Gastroesophageal sphincter (tissue), 4 donors: ENCODE measurements around the gene AMZ2. TPM values are rescaled to one million over a fixed set of nuclear protein-coding genes. Genes with fewer than 3 reads are reported as not detected.
"Not testable (repeated sequence)": the region's sequence is repeated elsewhere in the genome, so short reads cannot be mapped to it uniquely, and the experiment has no call there.

Experiments used
- ATAC-seq: fragments of 150-250 bp; one replicate; pipeline ENCODE4 v1.9.1; 2016; ENCODE audit warnings: mild to moderate bottlenecking, moderate library complexity
- H3K27ac ChIP-seq, 4 donors: fragments of 200-600 bp; sonication (generic) in 3 of 4; 1 replicate in 3 of 4; 2 replicates in 1 of 4; pipeline ENCODE4 v1.5.1; 2016 to 2019
- H3K27me3 ChIP-seq: fragments of 200-600 bp; sonication (generic); one replicate; pipeline ENCODE4 v1.5.1; 2019
- H3K36me3 ChIP-seq, 2 donors: fragments of 200-600 bp; sonication (generic); one replicate each; pipeline ENCODE4 v1.5.1; 2019; ENCODE audit warnings: control low read depth in 1 of 2
- H3K4me1 ChIP-seq, 3 donors: fragments of 200-600 bp; sonication (generic); 1 replicate in 2 of 3; 2 replicates in 1 of 3; pipeline ENCODE4 v1.5.1; 2016 to 2019; ENCODE audit warnings: control low read depth in 2 of 3
- H3K4me3 ChIP-seq, 2 donors: fragments of 200-600 bp; sonication (generic); one replicate each; pipeline ENCODE4 v1.5.1; 2019; ENCODE audit warnings: mild to moderate bottlenecking in 1 of 2, moderate library complexity in 1 of 2
- H3K9me3 ChIP-seq, 3 donors: fragments of 200-600 bp; sonication (generic); one replicate each; pipeline ENCODE4 v1.5.1; 2017 to 2019; ENCODE audit warnings: control low read depth in 2 of 3
- CTCF ChIP-seq, 4 experiments: fragments of 200-600 bp in 2 of 4; fragments of 450-650 bp in 2 of 4; sonication (generic) in 1 of 4; IDR thresholded peaks; one replicate each; pipeline ENCODE4 v1.5.1; 2017 to 2019; ENCODE audit warnings: antibody characterized with exemption in 4 of 4, mild to moderate bottlenecking in 2 of 4, moderate library complexity in 2 of 4
- EP300 ChIP-seq: sonication (generic); formaldehyde crosslinking; IDR thresholded peaks from one replicate; pipeline ENCODE4 v1.6.1; 2017; ENCODE audit warnings: antibody characterized with exemption, mild to moderate bottlenecking
- POLR2A ChIP-seq, 2 donors: fragments of 450-650 bp; IDR thresholded peaks; one replicate each; pipeline ENCODE4 v1.6.1; 2017; ENCODE audit warnings: antibody characterized with exemption in 2 of 2, mild to moderate bottlenecking in 2 of 2, moderate library complexity in 1 of 2
- POLR2AphosphoS5 ChIP-seq: sonication (generic); formaldehyde crosslinking; IDR thresholded peaks from one replicate; pipeline ENCODE4 v1.6.1; 2017; ENCODE audit warnings: antibody characterized with exemption
- WGBS, 2 donors: methylation state at CpG; one replicate each; pipeline ENCODE4 v1.1.5; 2018; ENCODE audit warnings: low coverage in 1 of 2; 5-methylcytosine and 5-hydroxymethylcytosine counted together
- total RNA-seq, 4 donors: library from RNA; depleted of rRNA; stranded (reverse); fragments of >200 nt; gene quantifications; one replicate each; pipeline ENCODE4 v1.1.0, GENCODE V29; 2016

Gene AMZ2
- total RNA-seq, 4 donors from 2014 or later: 54.9 to 76.5 (median 59.6) TPM

GRCh38 chr17:68219429-68219828 is 28.4 kb upstream of the AMZ2 start:
- H3K4me3 ChIP-seq, H3K27ac ChIP-seq, ATAC-seq, H3K4me1 ChIP-seq, H3K27me3 ChIP-seq, H3K36me3 ChIP-seq, H3K9me3 ChIP-seq: not testable (repeated sequence)
- 94% methylated on average over 5 of the region's 5 CpGs; no CpG with 5 or more reads in 1 of the 2 donors for WGBS, 2 donors

GRCh38 chr17:68220186-68220585 is 27.7 kb upstream of the AMZ2 start:
- H3K4me3 ChIP-seq, H3K27ac ChIP-seq, H3K9me3 ChIP-seq, H3K27me3 ChIP-seq, H3K4me1 ChIP-seq, H3K36me3 ChIP-seq, ATAC-seq: not testable (repeated sequence)
- 75 to 88% methylated on average over 1 to 2 of the region's 2 CpGs for WGBS, 2 donors

- H3K27me3 ChIP-seq, H3K36me3 ChIP-seq, H3K9me3 ChIP-seq, H3K27ac ChIP-seq, H3K4me1 ChIP-seq, H3K4me3 ChIP-seq, ATAC-seq: not testable (repeated sequence)
- 84 to 95% methylated on average over 6 to 10 of the region's 12 CpGs for WGBS, 2 donors
Observed at GRCh38 chr17:68220786-68221185, 27.1 kb upstream of the AMZ2 start.

GRCh38 chr17:68221786-68222185 is 26.1 kb upstream of the AMZ2 start:
- WGBS, 2 donors: 74 to 90% methylated on average over 3 to 4 of the region's 4 CpGs

GRCh38 chr17:68222606-68223005 is 25.2 kb upstream of the AMZ2 start:
- no peaks in the 10 kb centered on the region for H3K9me3 ChIP-seq
- ATAC-seq: no peak
- H3K36me3 ChIP-seq: no peaks in the 10 kb centered on the region
- no peak for TF ChIP-seq EP300
- TF ChIP-seq POLR2A (IDR thresholded peaks at IDR 0.05): no peak
- no peak for TF ChIP-seq CTCF (IDR thresholded peaks at IDR 0.05)
- no peak for TF ChIP-seq POLR2AphosphoS5
- 93 to 96% methylated on average over 6 to 7 of the region's 8 CpGs for WGBS, 2 donors
- no peak overlapping the region for H3K4me3 ChIP-seq
- no peak overlapping the region for H3K27ac ChIP-seq
- no peaks in the 10 kb centered on the region for H3K27me3 ChIP-seq
- no peaks in the 10 kb centered on the region for H3K4me1 ChIP-seq

More at GRCh38 chr17:68221786-68222185, 26.1 kb upstream of the AMZ2 start:
- Histone ChIP-seq H3K9me3 (no peaks in the 10 kb centered on the region), H3K4me3 (no peak overlapping the region), H3K36me3 (no peaks in the 10 kb centered on the region), H3K27me3 (no peaks in the 10 kb centered on the region), H3K27ac (no peak overlapping the region), H3K4me1 (no peaks in the 10 kb centered on the region)
- TF ChIP-seq CTCF (IDR thresholded peaks at IDR 0.05) (no peak), POLR2A (IDR thresholded peaks at IDR 0.05) (no peak), POLR2AphosphoS5 (no peak), EP300 (no peak)
- ATAC-seq: no peak

- not testable (repeated sequence) for H3K4me1 ChIP-seq, H3K9me3 ChIP-seq, H3K4me3 ChIP-seq, H3K27ac ChIP-seq, H3K27me3 ChIP-seq, ATAC-seq, H3K36me3 ChIP-seq
- WGBS, 2 donors: 77 to 79% methylated on average over 3 to 4 of the region's 4 CpGs
Observed at GRCh38 chr17:68225055-68225454, 22.8 kb upstream of the AMZ2 start.

GRCh38 chr17:68228039-68228680 is 19.7 kb upstream of the AMZ2 start:
- not testable (repeated sequence) for H3K27me3 ChIP-seq, H3K4me3 ChIP-seq, H3K4me1 ChIP-seq, H3K27ac ChIP-seq, H3K9me3 ChIP-seq, ATAC-seq, H3K36me3 ChIP-seq
- WGBS, 2 donors: 50 to 86% methylated on average over 1 to 6 of the region's 9 CpGs
